HepG2 (cell line): ENCODE results near the gene HUNK. TPM values are rescaled to one million over a fixed set of nuclear protein-coding genes. Genes with fewer than 3 reads are reported as not detected.

Source experiments
- FOXA3 ChIP-seq: IDR thresholded peaks from 2 replicates; pipeline ENCODE4 v1.6.1; 2016; ENCODE audit warnings: missing genetic modification reagents, missing compliant biosample characterization
- GTF3A ChIP-seq: sonication (generic); formaldehyde crosslinking; conservative IDR thresholded peaks from 2 replicates; pipeline ENCODE4 v1.4.0; 2020; ENCODE audit warnings: mild to moderate bottlenecking, missing genetic modification reagents
- HIVEP1 ChIP-seq: sonication (generic); formaldehyde crosslinking; IDR thresholded peaks from 2 replicates; pipeline ENCODE4 v1.4.0; 2020; ENCODE audit warnings: mild to moderate bottlenecking, missing genetic modification reagents
- HMG20A ChIP-seq: IDR thresholded peaks from 2 replicates; pipeline ENCODE4 v1.6.1; 2016; ENCODE audit warnings: borderline replicate concordance
- HOXA5 ChIP-seq: sonication (generic); formaldehyde crosslinking; IDR thresholded peaks from 2 replicates; pipeline ENCODE4 v1.4.0; 2020; ENCODE audit warnings: missing genetic modification reagents
- KDM2A ChIP-seq: sonication (generic); formaldehyde crosslinking; IDR thresholded peaks from 2 replicates; pipeline ENCODE4 v1.4.0; 2020; ENCODE audit warnings: low read depth, missing genetic modification reagents, borderline replicate concordance
- KDM3A ChIP-seq: IDR thresholded peaks from 2 replicates; pipeline ENCODE4 v1.6.1; 2018; ENCODE audit warnings: low read depth, missing compliant biosample characterization
- MYNN ChIP-seq: sonication (generic); formaldehyde crosslinking; IDR thresholded peaks from 2 replicates; pipeline ENCODE4 v1.4.0; 2020; ENCODE audit warnings: mild to moderate bottlenecking, low read depth, missing genetic modification reagents
- NPAS2 ChIP-seq: sonication (generic); formaldehyde crosslinking; IDR thresholded peaks from 2 replicates; pipeline ENCODE4 v1.8.0; 2022; ENCODE audit warnings: mild to moderate bottlenecking, missing genetic modification reagents, borderline replicate concordance
- SNRNP70 ChIP-seq: fragments of 200-400 bp; formaldehyde crosslinking; IDR thresholded peaks from 2 replicates; pipeline ENCODE4 v1.6.1; 2017; ENCODE audit warnings: mild to moderate bottlenecking, low read depth, low read length, moderate library complexity
- TRIM24 ChIP-seq: sonication (generic); formaldehyde crosslinking; IDR thresholded peaks from 2 replicates; pipeline ENCODE4 v1.8.0; 2022; ENCODE audit warnings: mild to moderate bottlenecking, missing genetic modification reagents
- ZBTB7B ChIP-seq: sonication (generic); formaldehyde crosslinking; IDR thresholded peaks from 2 replicates; pipeline ENCODE4 v1.4.0; 2020; ENCODE audit warnings: missing genetic modification reagents
- ZFP36L1 ChIP-seq: sonication (generic); formaldehyde crosslinking; IDR thresholded peaks from 2 replicates; pipeline ENCODE4 v1.8.0; 2022; ENCODE audit warnings: mild to moderate bottlenecking, missing genetic modification reagents, moderate library complexity
- ZMYM4 ChIP-seq: sonication (generic); formaldehyde crosslinking; IDR thresholded peaks from 2 replicates; pipeline ENCODE4 v1.8.1; 2023; ENCODE audit warnings: mild to moderate bottlenecking, missing genetic modification reagents
- ZNF20 ChIP-seq: sonication (generic); formaldehyde crosslinking; IDR thresholded peaks from 2 replicates; pipeline ENCODE4 v1.4.0; 2020; ENCODE audit warnings: mild to moderate bottlenecking, moderate library complexity, missing genetic modification reagents
- ZNF337 ChIP-seq: sonication (generic); formaldehyde crosslinking; IDR thresholded peaks from 2 replicates; pipeline ENCODE4 v1.5.1; 2020; ENCODE audit warnings: missing genetic modification reagents, low read depth, mild to moderate bottlenecking, borderline replicate concordance
- ZNF383 ChIP-seq: sonication (generic); formaldehyde crosslinking; IDR thresholded peaks from 2 replicates; pipeline ENCODE4 v1.4.0; 2020; ENCODE audit warnings: missing genetic modification reagents, mild to moderate bottlenecking, borderline replicate concordance
- ZNF709 ChIP-seq: sonication (generic); formaldehyde crosslinking; IDR thresholded peaks from 2 replicates; pipeline ENCODE4 v1.5.0; 2020; ENCODE audit warnings: mild to moderate bottlenecking, missing genetic modification reagents
- polyA plus RNA-seq, 8 experiments: library from polyadenylated mRNA; depleted of rRNA in 3 of 8; stranded (reverse) in 7 of 8; unstranded in 1 of 8; fragments of >200 nt; fragmentation: Illumina TruSeq in 4 of 8; extraction: Trizol in 4 of 8; gene quantifications; 2 replicates each; pipeline versions ENCODE4 v1.2.1 to v1.2.3, GENCODE V29; 2011 to 2016; ENCODE audit warnings: low read depth in 4 of 8, missing spikeins in 1 of 8, mixed read lengths in 1 of 8; ENCODE audit not compliant: insufficient read depth in 1 of 8
- total RNA-seq, 5 experiments: library from RNA; depleted of rRNA; stranded (reverse); fragments of >200 nt; fragmentation: Illumina TruSeq; extraction: Trizol; gene quantifications; 2 replicates each; pipeline ENCODE4 v1.2.3, GENCODE V29; 2016; ENCODE audit warnings: low read depth in 1 of 5
- TF ChIP-seq, protein P1 (sequence below): sonication (generic); formaldehyde crosslinking; IDR thresholded peaks from 2 replicates; pipeline ENCODE4 v1.4.0; 2020; ENCODE audit warnings: mild to moderate bottlenecking, missing genetic modification reagents
- TF ChIP-seq, protein P2 (sequence below): sonication (generic); formaldehyde crosslinking; IDR thresholded peaks from 2 replicates; pipeline ENCODE4 v1.5.0; 2020; ENCODE audit warnings: mild to moderate bottlenecking, missing genetic modification reagents
- TF ChIP-seq, protein P3 (sequence below), 2 experiments: sonication (generic) in 1 of 2; formaldehyde crosslinking in 1 of 2; IDR thresholded peaks; 2 replicates each; pipeline versions ENCODE4 v1.4.0 to v1.6.1; 2018 to 2020; ENCODE audit warnings: missing genetic modification reagents in 2 of 2, borderline replicate concordance in 1 of 2, low read depth in 1 of 2, mild to moderate bottlenecking in 1 of 2, missing biosample characterization in 1 of 2
- TF ChIP-seq, protein P4 (sequence below): sonication (generic); formaldehyde crosslinking; IDR thresholded peaks from 2 replicates; pipeline ENCODE4 v1.5.1; 2020; ENCODE audit warnings: missing genetic modification reagents, mild to moderate bottlenecking, borderline replicate concordance

Gene HUNK
- total and polyA plus RNA-seq, 2 of the 13 experiments (the other 11 are each of a cell fraction or from before 2014, with no cell fraction given): 1.8 to 1.9 TPM

DNA sequence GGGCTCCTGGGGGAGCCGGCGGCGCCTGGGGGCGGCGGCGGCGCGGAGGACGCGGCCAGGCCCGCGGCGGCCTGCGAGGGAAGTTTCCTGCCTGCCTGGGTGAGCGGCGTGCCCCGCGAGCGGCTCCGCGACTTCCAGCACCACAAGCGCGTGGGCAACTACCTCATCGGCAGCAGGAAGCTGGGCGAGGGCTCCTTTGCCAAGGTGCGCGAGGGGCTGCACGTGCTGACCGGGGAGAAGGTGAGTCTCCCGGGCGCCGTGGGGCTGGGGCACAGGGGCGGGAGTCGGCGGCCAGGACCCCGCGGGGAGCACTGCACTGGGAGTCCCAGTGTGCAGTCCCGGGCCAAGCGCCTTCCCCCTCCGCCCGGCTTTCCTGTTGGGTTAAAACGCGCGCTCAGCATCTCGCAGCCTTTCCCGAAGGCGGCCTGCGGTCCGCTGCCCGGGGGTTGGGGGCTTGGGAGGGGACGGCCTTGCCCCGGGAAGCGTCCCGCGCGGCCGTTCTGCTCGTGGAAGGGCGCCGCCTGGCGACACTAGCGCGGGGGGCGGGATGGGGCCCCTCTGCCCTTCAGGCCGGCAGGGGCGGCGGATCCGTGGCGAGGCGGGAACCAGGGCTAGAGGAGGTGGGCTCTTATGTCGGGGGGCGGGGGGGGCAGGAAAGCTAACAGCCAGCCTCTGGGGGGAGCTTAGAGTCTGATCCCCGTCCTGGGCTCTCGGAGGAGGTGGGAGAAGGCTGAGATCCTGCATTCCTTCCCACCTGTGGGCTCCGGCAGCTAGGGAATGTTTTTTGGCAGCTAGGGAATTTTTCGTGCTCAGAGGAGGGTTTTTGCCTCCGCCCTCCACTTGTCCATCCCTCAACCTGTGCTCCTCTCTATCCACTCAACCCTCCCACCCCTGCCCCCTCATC is 1.1 kb downstream of the HUNK start (continued):
- 0 out of 2 replicates have a peak, but pooled peaks have one; percentile 36 for TF ChIP-seq KDM3A (CRISPR knock-in tag)
- TF ChIP-seq, protein P1, sequence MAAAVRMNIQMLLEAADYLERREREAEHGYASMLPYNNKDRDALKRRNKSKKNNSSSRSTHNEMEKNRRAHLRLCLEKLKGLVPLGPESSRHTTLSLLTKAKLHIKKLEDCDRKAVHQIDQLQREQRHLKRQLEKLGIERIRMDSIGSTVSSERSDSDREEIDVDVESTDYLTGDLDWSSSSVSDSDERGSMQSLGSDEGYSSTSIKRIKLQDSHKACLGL (CRISPR knock-in tag): 0 out of 2 replicates have a peak, but pooled peaks have one; percentile 46
- no peak for TF ChIP-seq MYNN (CRISPR knock-in tag)
- TF ChIP-seq, protein P2, sequence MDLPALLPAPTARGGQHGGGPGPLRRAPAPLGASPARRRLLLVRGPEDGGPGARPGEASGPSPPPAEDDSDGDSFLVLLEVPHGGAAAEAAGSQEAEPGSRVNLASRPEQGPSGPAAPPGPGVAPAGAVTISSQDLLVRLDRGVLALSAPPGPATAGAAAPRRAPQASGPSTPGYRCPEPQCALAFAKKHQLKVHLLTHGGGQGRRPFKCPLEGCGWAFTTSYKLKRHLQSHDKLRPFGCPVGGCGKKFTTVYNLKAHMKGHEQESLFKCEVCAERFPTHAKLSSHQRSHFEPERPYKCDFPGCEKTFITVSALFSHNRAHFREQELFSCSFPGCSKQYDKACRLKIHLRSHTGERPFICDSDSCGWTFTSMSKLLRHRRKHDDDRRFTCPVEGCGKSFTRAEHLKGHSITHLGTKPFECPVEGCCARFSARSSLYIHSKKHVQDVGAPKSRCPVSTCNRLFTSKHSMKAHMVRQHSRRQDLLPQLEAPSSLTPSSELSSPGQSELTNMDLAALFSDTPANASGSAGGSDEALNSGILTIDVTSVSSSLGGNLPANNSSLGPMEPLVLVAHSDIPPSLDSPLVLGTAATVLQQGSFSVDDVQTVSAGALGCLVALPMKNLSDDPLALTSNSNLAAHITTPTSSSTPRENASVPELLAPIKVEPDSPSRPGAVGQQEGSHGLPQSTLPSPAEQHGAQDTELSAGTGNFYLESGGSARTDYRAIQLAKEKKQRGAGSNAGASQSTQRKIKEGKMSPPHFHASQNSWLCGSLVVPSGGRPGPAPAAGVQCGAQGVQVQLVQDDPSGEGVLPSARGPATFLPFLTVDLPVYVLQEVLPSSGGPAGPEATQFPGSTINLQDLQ (CRISPR knock-in tag): no peak
- TF ChIP-seq FOXA3 (CRISPR knock-in tag): 0 out of 2 replicates have a peak, but pooled peaks have one; percentile 12
- no peak for TF ChIP-seq TRIM24 (CRISPR knock-in tag)
- TF ChIP-seq ZMYM4: peak; percentile 56; the same call in 1 of the 2 replicates
- TF ChIP-seq ZBTB7B (CRISPR knock-in tag): peak; percentile 90
- 0 out of 2 replicates have a peak, but pooled peaks have one; percentile 37 for TF ChIP-seq GTF3A (CRISPR knock-in tag)
- TF ChIP-seq ZFP36L1 (CRISPR knock-in tag): no peak
- no peak for TF ChIP-seq ZNF337
- peak; percentile 19; the same call in 1 of the 2 replicates for TF ChIP-seq HIVEP1
- TF ChIP-seq, protein P3, sequence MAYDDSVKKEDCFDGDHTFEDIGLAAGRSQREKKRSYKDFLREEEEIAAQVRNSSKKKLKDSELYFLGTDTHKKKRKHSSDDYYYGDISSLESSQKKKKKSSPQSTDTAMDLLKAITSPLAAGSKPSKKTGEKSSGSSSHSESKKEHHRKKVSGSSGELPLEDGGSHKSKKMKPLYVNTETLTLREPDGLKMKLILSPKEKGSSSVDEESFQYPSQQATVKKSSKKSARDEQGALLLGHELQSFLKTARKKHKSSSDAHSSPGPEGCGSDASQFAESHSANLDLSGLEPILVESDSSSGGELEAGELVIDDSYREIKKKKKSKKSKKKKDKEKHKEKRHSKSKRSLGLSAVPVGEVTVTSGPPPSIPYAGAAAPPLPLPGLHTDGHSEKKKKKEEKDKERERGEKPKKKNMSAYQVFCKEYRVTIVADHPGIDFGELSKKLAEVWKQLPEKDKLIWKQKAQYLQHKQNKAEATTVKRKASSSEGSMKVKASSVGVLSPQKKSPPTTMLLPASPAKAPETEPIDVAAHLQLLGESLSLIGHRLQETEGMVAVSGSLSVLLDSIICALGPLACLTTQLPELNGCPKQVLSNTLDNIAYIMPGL (CRISPR knock-in tag; IDR thresholded peaks at IDR 0.05; ENCODE audit: borderline replicate concordance in 1 of 2, low read depth in 1 of 2): peak; percentile 91 to 96
- no peak; the same call in 1 of the 2 replicates for TF ChIP-seq ZNF709 (CRISPR knock-in tag)
- no peak for TF ChIP-seq NPAS2 (CRISPR knock-in tag)
- TF ChIP-seq ZNF20 (CRISPR knock-in tag): no peak
- peak; percentile 88 for TF ChIP-seq KDM2A (CRISPR knock-in tag)
- TF ChIP-seq, protein P4, sequence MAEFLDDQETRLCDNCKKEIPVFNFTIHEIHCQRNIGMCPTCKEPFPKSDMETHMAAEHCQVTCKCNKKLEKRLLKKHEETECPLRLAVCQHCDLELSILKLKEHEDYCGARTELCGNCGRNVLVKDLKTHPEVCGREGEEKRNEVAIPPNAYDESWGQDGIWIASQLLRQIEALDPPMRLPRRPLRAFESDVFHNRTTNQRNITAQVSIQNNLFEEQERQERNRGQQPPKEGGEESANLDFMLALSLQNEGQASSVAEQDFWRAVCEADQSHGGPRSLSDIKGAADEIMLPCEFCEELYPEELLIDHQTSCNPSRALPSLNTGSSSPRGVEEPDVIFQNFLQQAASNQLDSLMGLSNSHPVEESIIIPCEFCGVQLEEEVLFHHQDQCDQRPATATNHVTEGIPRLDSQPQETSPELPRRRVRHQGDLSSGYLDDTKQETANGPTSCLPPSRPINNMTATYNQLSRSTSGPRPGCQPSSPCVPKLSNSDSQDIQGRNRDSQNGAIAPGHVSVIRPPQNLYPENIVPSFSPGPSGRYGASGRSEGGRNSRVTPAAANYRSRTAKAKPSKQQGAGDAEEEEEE (CRISPR knock-in tag): no peak
- TF ChIP-seq SNRNP70: no peak
- no peak for TF ChIP-seq HMG20A (CRISPR knock-in tag)
- no peak for TF ChIP-seq ZNF383
- no peak for TF ChIP-seq HOXA5
